Heart left ventricle (tissue), 16 donors: ENCODE measurements around the gene PTPN3. TPM values are rescaled to one million over a fixed set of nuclear protein-coding genes. Genes with fewer than 3 reads are reported as not detected.
A peak's percentile ranks its signal among the peaks of the same experiment; 100 is the strongest.

Experiments used
- ATAC-seq, 4 donors: fragments of 200-7000 bp; cut with Tn5 transposase; one replicate each; pipeline ENCODE4 v1.9.1; 2020 to 2022; ENCODE audit warnings: moderate library complexity in 4 of 4, mild to moderate bottlenecking in 3 of 4, moderate number of reproducible peaks in 1 of 4
- DNase-seq, 5 donors: peaks; one replicate each; pipeline ENCODE4 v3.0.0-alpha.2; 2020
- H3K27ac ChIP-seq, 12 donors: fragments of 200-600 bp; sonication (generic) in 4 of 12; one replicate each; pipeline versions ENCODE4 v1.5.0 to v1.8.0; 2016 to 2022; ENCODE audit warnings: mild to moderate bottlenecking in 2 of 12
- H3K27me3 ChIP-seq, 9 donors: fragments of 200-600 bp; sonication (generic) in 2 of 9; one replicate each; pipeline versions ENCODE4 v1.5.1 to v1.8.0; 2016 to 2022; ENCODE audit warnings: mild to moderate bottlenecking in 3 of 9
- H3K36me3 ChIP-seq, 9 donors: fragments of 200-600 bp; sonication (generic) in 2 of 9; one replicate each; pipeline versions ENCODE4 v1.5.0 to v1.8.0; 2018 to 2022; ENCODE audit warnings: mild to moderate bottlenecking in 2 of 9
- H3K4me1 ChIP-seq, 12 donors: fragments of 200-600 bp; sonication (generic) in 4 of 12; one replicate each; pipeline versions ENCODE4 v1.5.0 to v1.8.0; 2016 to 2022; ENCODE audit warnings: mild to moderate bottlenecking in 3 of 12
- H3K4me3 ChIP-seq, 12 donors: fragments of 200-600 bp; sonication (generic) in 4 of 12; one replicate each; pipeline versions ENCODE4 v1.5.0 to v1.8.0; 2017 to 2022; ENCODE audit warnings: mild to moderate bottlenecking in 9 of 12, moderate library complexity in 4 of 12
- H3K9me3 ChIP-seq, 12 donors: fragments of 200-600 bp; sonication (generic) in 4 of 12; one replicate each; pipeline versions ENCODE4 v1.5.0 to v1.8.0; 2016 to 2022; ENCODE audit warnings: mild to moderate bottlenecking in 1 of 12
- CTCF ChIP-seq, 12 donors: fragments of 200-600 bp; sonication (generic) in 4 of 12; IDR thresholded peaks; one replicate each; pipeline versions ENCODE4 v1.5.0 to v1.8.0; 2018 to 2022; ENCODE audit warnings: antibody characterized with exemption in 12 of 12, mild to moderate bottlenecking in 5 of 12
- POLR2A ChIP-seq, 2 donors: fragments of 450-650 bp; IDR thresholded peaks; one replicate each; pipeline ENCODE4 v1.6.1; 2017; ENCODE audit warnings: antibody characterized with exemption in 2 of 2, mild to moderate bottlenecking in 2 of 2, moderate library complexity in 2 of 2
- WGBS, 4 donors: extraction: QIAGEN DNeasy Blood & Tissue Kit in 2 of 4; methylation state at CpG; one replicate each; pipeline versions ENCODE4 v1.1.5 to v1.1.7; 2013 to 2018; 5-methylcytosine and 5-hydroxymethylcytosine counted together
- intact Hi-C, 10 donors: fragments of 100-400 bp; cut with DNase I; formaldehyde crosslinking; loops; one replicate each; pipeline versions ENCODE4 v1.11.1 to v1.14.2; 2022
- microRNA-seq, 4 donors: library from miRNA; unstranded; fragments of <30 nt; microRNA quantifications; one replicate each; pipeline versions ENCODE4 to v1.2.0, GENCODE V29; 2017 to 2020
- polyA plus RNA-seq, 2 donors: library from polyadenylated mRNA; stranded (reverse); fragments of 200-250 nt; gene quantifications; one replicate each; pipeline ENCODE4 v1.2.3, GENCODE V29; 2013
- total RNA-seq, 9 donors: library from RNA; depleted of rRNA in 2 of 9; stranded (reverse); fragments of >200 nt in 2 of 9; fragmentation: NEBNext Ultra II Directional in 3 of 9; extraction: Animal tissue kit (Norgen Biotek cat#: 25700) in 3 of 9; gene quantifications; one replicate each; pipeline versions ENCODE4 v1.1.0 to v1.2.4, GENCODE V29; 2016 to 2023
- donor health status: ischemic (EF 13 %, LVEDD 7.1; RV severe dilation, severe dysfunction).
- donor health status: healthy with polysubstance abuse.
- donor health status: DM: no; HTN: yes; CAD: no.
- donor health status: DM: no; HTN: no; CAD: no.
- donor health status: ischemic (EF 25% LVEDD 6.9; RV normal size, moderate dysfunction).
- donor health status: ischemic (EF 25% LVEDD 5.7; RV mildly dilated, moderate dysfunction).
- donor health status: healthy.
- donor health status: DM: yes; HTN: yes; CAD: no.
- donor health status: ischemic (EF 35%, LVEDD 5.7; RV mildly dilated, moderate dysfunction).
- donor health status: nonischemic (EF 11% LVEDD 7.7; RV severe dilation, severe dysfunction).
- donor health status: DM: yes; HTN: yes; CAD: no.
- donor health status: PGD.
- donor health status: ischemic (EF 29% LVEDD 5.4; RV normal size, mild dysfunction).
- donor health status: nonischemic (EF 23%, LVEDD 6.1; RV moderate dilation, normal function).

The PTPN3 gene
- total and polyA plus RNA-seq, 11 donors, result 6.9 to 77.0 (median 51.7) TPM

- WGBS, 4 donors, result 79 to 85% (median 80%) methylated on average over 7 of the region's 7 CpGs
- Histone ChIP-seq H3K4me1 (peaks cover 0 to 14% (median 2%) of the 10 kb centered on the region in 12 donors), H3K4me3 (no peak overlapping the region), H3K9me3 (no peaks in the 10 kb centered on the region), H3K36me3 (no peaks in the 10 kb centered on the region), H3K27ac (no peak overlapping the region), H3K27me3 (peaks cover 0 to 4% (median 0%) of the 10 kb centered on the region in 9 donors)
- TF ChIP-seq POLR2A (IDR thresholded peaks at IDR 0.05) (no peak), CTCF (IDR thresholded peaks at IDR 0.05) (no peak)
- intact Hi-C loops, result no loop called here
- ATAC-seq, result no peak
- no peak for DNase-seq
Measured at GRCh38 chr9:109335121-109335520, 163.0 kb downstream of the PTPN3 start.

- Histone ChIP-seq H3K27me3 (peaks cover 0 to 9% (median 0%) of the 10 kb centered on the region in 9 donors), H3K4me1 (peaks cover 0 to 26% (median 4%) of the 10 kb centered on the region in 12 donors), H3K9me3 (no peaks in the 10 kb centered on the region), H3K4me3 (no peak overlapping the region), H3K36me3 (no peaks in the 10 kb centered on the region), H3K27ac (peak overlapping the region in 7 of 12 donors; percentile 8 to 61 (median 33))
- 28 to 40% (median 31%) methylated on average over 5 of the region's 5 CpGs for WGBS, 4 donors
- peak in 4 of 5 donors; percentile 54 to 60 (median 56) for DNase-seq
- intact Hi-C loops, result no loop called here
- peak; percentile 82 to 90 (median 86) for ATAC-seq
- no peak for TF ChIP-seq CTCF (IDR thresholded peaks at IDR 0.05)
- TF ChIP-seq POLR2A (IDR thresholded peaks at IDR 0.05), result no peak
Measured at GRCh38 chr9:109331353-109331752, 166.8 kb downstream of the PTPN3 start.

- DNase-seq, result peak in 3 of 5 donors; percentile 46 to 74 (median 51)
- WGBS, 4 donors, result 30 to 36% (median 34%) methylated on average over 11 of the region's 11 CpGs
Measured at GRCh38 chr9:109329638-109330258, 168.4 kb downstream of the PTPN3 start.

GRCh38 chr9:109328978-109329637, 169.0 kb downstream of the PTPN3 start:
- WGBS, 4 donors, result 41 to 50% (median 46%) methylated on average over 12 of the region's 12 CpGs
- DNase-seq, result peak in 2 of 5 donors; percentile 44 to 50
- Histone ChIP-seq H3K4me3 (peak overlapping the region in 2 of 12 donors; percentile 4 to 30), H3K27me3 (peaks cover 0 to 6% (median 0%) of the 10 kb centered on the region in 9 donors), H3K4me1 (peaks cover 0 to 26% (median 4%) of the 10 kb centered on the region in 12 donors), H3K9me3 (no peaks in the 10 kb centered on the region), H3K36me3 (no peaks in the 10 kb centered on the region), H3K27ac (peak overlapping the region in 2 of 12 donors; percentile 53 to 54)
- intact Hi-C loops, result loop anchor here in 5 of 10 donors (5.0 to 10.0 kb wide), 4 partner anchors 87 to 444 kb away; no protein-coding TSS in a partner anchor
- TF ChIP-seq POLR2A (IDR thresholded peaks at IDR 0.05), result no peak
- no peak for TF ChIP-seq CTCF (IDR thresholded peaks at IDR 0.05)
- peak in 3 of 4 donors; percentile 58 to 71 (median 60) for ATAC-seq

More at GRCh38 chr9:109329638-109330258, 168.4 kb downstream of the PTPN3 start:
- no peak for TF ChIP-seq POLR2A (IDR thresholded peaks at IDR 0.05)
- H3K27me3 ChIP-seq, result peaks cover 0 to 9% (median 0%) of the 10 kb centered on the region in 9 donors
- ATAC-seq, result peak; percentile 56 to 81 (median 71)
- H3K9me3 ChIP-seq, result no peaks in the 10 kb centered on the region
- H3K36me3 ChIP-seq, result no peaks in the 10 kb centered on the region
- intact Hi-C loops, result loop anchor here in 5 of 10 donors (5.0 to 10.0 kb wide), 4 partner anchors 87 to 445 kb away; no protein-coding TSS in a partner anchor
- H3K4me3 ChIP-seq, result peak overlapping the region in 2 of 12 donors; percentile 4 to 30
- peak overlapping the region in 3 of 12 donors; percentile 53 to 59 (median 54) for H3K27ac ChIP-seq
- H3K4me1 ChIP-seq, result peaks cover 0 to 26% (median 4%) of the 10 kb centered on the region in 12 donors

Small RNA genes within 50 kb of the gene (microRNA-seq; reads per million reads assigned to microRNA genes)
- 0 reads per million in 4 donors for gene MIR3927

Other genes with a start within 250 kb of the PTPN3 start
- 10 to 100 TPM in 5 of 9 donors, 1 to 10 TPM in 4; 3.8 to 16.5 (median 10.1) TPM for gene EPB41L4B, start 177.2 kb downstream of the PTPN3 start, total RNA-seq
- 1 to 10 TPM in 1 of 2 donors, under 1 TPM in 1; 0.71 to 3.4 TPM for gene EPB41L4B, start 177.2 kb downstream of the PTPN3 start, polyA plus RNA-seq